ENCODE measurements around the gene UBE2U.

- TF ChIP-seq CTCF (IDR thresholded peaks at IDR 0.05) = no peak
- TF ChIP-seq POLR2A (IDR thresholded peaks at IDR 0.05) = no peak
Measured at GRCh38 chr1:64192290-64192689, 11.1 kb upstream of the UBE2U start.
